NCI-H345 treated with DMSO at 0.1 percent for 48 hours (cell line): Measurements from ENCODE around the gene ITPA.

Experiments
- DNase-seq: peaks from one replicate; lab custom pipeline; 2025; ENCODE audit not compliant: unreplicated experiment; lab: John Stamatoyannopoulos, UW

The ITPA gene

GRCh38 chr20:3227506-3227905, 18.2 kb downstream of the ITPA start:
- no peak for DNase-seq

- no peak for DNase-seq
These were observed 18.8 kb downstream of the ITPA start for GRCh38 chr20:3227936-3228749.

GRCh38 chr20:3228750-3229032, 19.4 kb downstream of the ITPA start:
- no peak for DNase-seq

GRCh38 chr20:3229158-3229557, 19.9 kb downstream of the ITPA start:
- no peak for DNase-seq

- no peak for DNase-seq
These were observed 20.5 kb downstream of the ITPA start for GRCh38 chr20:3229798-3230197.

- DNase-seq, result no peak
These were observed 21.8 kb downstream of the ITPA start for GRCh38 chr20:3231116-3231515.

- no peak for DNase-seq
These were observed 22.7 kb downstream of the ITPA start for GRCh38 chr20:3231889-3232588.

- no peak for DNase-seq
These were observed 24.1 kb downstream of the ITPA start for GRCh38 chr20:3233131-3233990.

GRCh38 chr20:3233991-3234498, 24.7 kb downstream of the ITPA start:
- DNase-seq, result no peak

GRCh38 chr20:3235666-3236324, 26.5 kb downstream of the ITPA start:
- DNase-seq, result no peak

GRCh38 chr20:3237011-3237957, 28.0 kb downstream of the ITPA start:
- DNase-seq, result no peak

- no peak for DNase-seq
These were observed 28.8 kb downstream of the ITPA start for GRCh38 chr20:3237958-3238615.

GRCh38 chr20:3238616-3239025, 29.3 kb downstream of the ITPA start:
- no peak for DNase-seq

GRCh38 chr20:3239026-3239866, 29.9 kb downstream of the ITPA start, which contains the start of gene SLC4A11:
SLC4A11 (minus strand) TSS chr20:3239190; CDS start chr20:3239137, 53 bp downstream.
- peak; percentile 40 for DNase-seq

- no peak for DNase-seq
These were observed 30.8 kb downstream of the ITPA start for GRCh38 chr20:3239867-3240775.

GRCh38 chr20:3240776-3241363, 31.6 kb downstream of the ITPA start:
- no peak for DNase-seq

- DNase-seq, result no peak
These were observed 32.9 kb downstream of the ITPA start for GRCh38 chr20:3242172-3242692.
